Kidney epithelial cell (primary cell): ENCODE data around the gene MRPL42. TPM values are rescaled to one million over a fixed set of nuclear protein-coding genes. Genes with fewer than 3 reads are reported as not detected.

Experiments used
- DNase-seq: peaks from one replicate; pipeline ENCODE4 v3.0.0-alpha.2; 2010; ENCODE audit warnings: low read depth
- H3K27me3 ChIP-seq: 2 replicates; pipeline ENCODE4 v1.6.0; 2011; ENCODE audit warnings: low read length; ENCODE audit not compliant: control insufficient read depth, insufficient read depth
- H3K36me3 ChIP-seq: 2 replicates; pipeline ENCODE4 v1.5.1; 2011; ENCODE audit warnings: low read length; ENCODE audit not compliant: control insufficient read depth, insufficient read depth
- H3K4me3 ChIP-seq: 2 replicates; pipeline ENCODE4 v1.5.1; 2011; ENCODE audit warnings: low read depth, mild to moderate bottlenecking, control low read depth, low read length
- CTCF ChIP-seq: IDR thresholded peaks from 2 replicates; pipeline ENCODE4 v1.5.1; 2011; ENCODE audit warnings: mild to moderate bottlenecking, moderate library complexity, low read length, control low read depth, inconsistent platforms; ENCODE audit not compliant: insufficient read depth, poor library complexity, severe bottlenecking
- total RNA-seq: library from RNA; depleted of rRNA; stranded (reverse); fragments of >200 nt; gene quantifications from 2 replicates; pipeline ENCODE4 v1.2.3, GENCODE V29; 2015

MRPL42 gene
- total RNA-seq, 1 donor from 2014 or later: 95.1 TPM

- no peak for DNase-seq
- no peak for TF ChIP-seq CTCF
- no peaks in the 10 kb centered on the region for H3K27me3 ChIP-seq
Measured at GRCh38 chr12:93451423-93452158, 15.7 kb upstream of the MRPL42 start.

GRCh38 chr12:93453633-93454032, 13.7 kb upstream of the MRPL42 start:
- peak; percentile 71 for DNase-seq

More at GRCh38 chr12:93451423-93452158, 15.7 kb upstream of the MRPL42 start:
- Histone ChIP-seq H3K4me3 (no peak overlapping the region), H3K36me3 (no peaks in the 10 kb centered on the region)

GRCh38 chr12:93456077-93456476, 11.2 kb upstream of the MRPL42 start:
- DNase-seq: no peak
- H3K36me3 ChIP-seq: no peaks in the 10 kb centered on the region
- no peak for TF ChIP-seq CTCF

More at GRCh38 chr12:93453633-93454032, 13.7 kb upstream of the MRPL42 start:
- Histone ChIP-seq H3K4me3 (no peak overlapping the region), H3K36me3 (no peaks in the 10 kb centered on the region), H3K27me3 (no peaks in the 10 kb centered on the region)
- TF ChIP-seq CTCF: no peak

GRCh38 chr12:93459097-93459496, 8.2 kb upstream of the MRPL42 start:
- Histone ChIP-seq H3K27me3 (no peaks in the 10 kb centered on the region), H3K36me3 (no peaks in the 10 kb centered on the region), H3K4me3 (no peak overlapping the region)
- no peak for TF ChIP-seq CTCF
- DNase-seq: no peak

More at GRCh38 chr12:93456077-93456476, 11.2 kb upstream of the MRPL42 start:
- Histone ChIP-seq H3K4me3 (no peak overlapping the region), H3K27me3 (no peaks in the 10 kb centered on the region)

- no peak for TF ChIP-seq CTCF
- H3K27me3 ChIP-seq: no peaks in the 10 kb centered on the region
- H3K36me3 ChIP-seq: no peaks in the 10 kb centered on the region
- no peak for DNase-seq
- no peak overlapping the region for H3K4me3 ChIP-seq
Measured at GRCh38 chr12:93460003-93460402, 7.3 kb upstream of the MRPL42 start.

- no peak for TF ChIP-seq CTCF
- no peak for DNase-seq
Measured at GRCh38 chr12:93460902-93461301, 6.4 kb upstream of the MRPL42 start.

More at GRCh38 chr12:93460902-93461301, 6.4 kb upstream of the MRPL42 start:
- H3K4me3 ChIP-seq: no peak overlapping the region
- H3K27me3 ChIP-seq: no peaks in the 10 kb centered on the region
- H3K36me3 ChIP-seq: no peaks in the 10 kb centered on the region
